Fibroblast of pulmonary artery (primary cell): ENCODE data around the gene TIMM17A.

Source experiments
- DNase-seq: peaks from one replicate; pipeline ENCODE4 v3.0.0-alpha.2; 2010; ENCODE audit warnings: low read depth
- H3K4me3 ChIP-seq: replicated peaks from 2 replicates; pipeline ENCODE4 v1.5.1; 2011; ENCODE audit warnings: low read depth, mild to moderate bottlenecking, control low read depth, low read length, moderate library complexity
- TF ChIP-seq, protein P1 (sequence below): IDR thresholded peaks from 2 replicates; pipeline ENCODE4 v1.5.1; 2011; ENCODE audit warnings: mild to moderate bottlenecking, control low read depth, low read length, inconsistent platforms; ENCODE audit errors: missing control alignments

TIMM17A gene

DNA sequence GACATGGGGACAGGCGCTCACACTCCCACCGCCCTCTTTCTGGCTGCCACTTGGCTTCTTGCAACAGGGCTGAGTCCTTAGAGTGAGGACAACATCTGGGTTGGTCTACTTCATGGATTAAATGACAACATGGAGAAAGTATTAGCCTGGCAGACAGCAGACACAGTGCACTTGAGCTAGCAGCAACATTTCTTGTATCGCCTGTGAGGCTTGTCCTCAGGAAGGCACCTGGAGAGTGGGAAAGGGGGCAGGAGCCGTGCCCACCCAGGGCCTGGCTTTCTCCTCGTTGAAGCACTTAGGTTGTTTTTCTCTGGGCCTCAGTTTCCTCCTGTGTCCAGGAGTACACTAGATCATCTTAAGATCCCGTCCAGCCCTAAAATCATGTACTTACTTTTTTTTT is 58.8 kb downstream of the TIMM17A start:
- no peak overlapping the region for H3K4me3 ChIP-seq
- DNase-seq = no peak
- TF ChIP-seq, protein P1, sequence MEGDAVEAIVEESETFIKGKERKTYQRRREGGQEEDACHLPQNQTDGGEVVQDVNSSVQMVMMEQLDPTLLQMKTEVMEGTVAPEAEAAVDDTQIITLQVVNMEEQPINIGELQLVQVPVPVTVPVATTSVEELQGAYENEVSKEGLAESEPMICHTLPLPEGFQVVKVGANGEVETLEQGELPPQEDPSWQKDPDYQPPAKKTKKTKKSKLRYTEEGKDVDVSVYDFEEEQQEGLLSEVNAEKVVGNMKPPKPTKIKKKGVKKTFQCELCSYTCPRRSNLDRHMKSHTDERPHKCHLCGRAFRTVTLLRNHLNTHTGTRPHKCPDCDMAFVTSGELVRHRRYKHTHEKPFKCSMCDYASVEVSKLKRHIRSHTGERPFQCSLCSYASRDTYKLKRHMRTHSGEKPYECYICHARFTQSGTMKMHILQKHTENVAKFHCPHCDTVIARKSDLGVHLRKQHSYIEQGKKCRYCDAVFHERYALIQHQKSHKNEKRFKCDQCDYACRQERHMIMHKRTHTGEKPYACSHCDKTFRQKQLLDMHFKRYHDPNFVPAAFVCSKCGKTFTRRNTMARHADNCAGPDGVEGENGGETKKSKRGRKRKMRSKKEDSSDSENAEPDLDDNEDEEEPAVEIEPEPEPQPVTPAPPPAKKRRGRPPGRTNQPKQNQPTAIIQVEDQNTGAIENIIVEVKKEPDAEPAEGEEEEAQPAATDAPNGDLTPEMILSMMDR = no peak

DNA sequence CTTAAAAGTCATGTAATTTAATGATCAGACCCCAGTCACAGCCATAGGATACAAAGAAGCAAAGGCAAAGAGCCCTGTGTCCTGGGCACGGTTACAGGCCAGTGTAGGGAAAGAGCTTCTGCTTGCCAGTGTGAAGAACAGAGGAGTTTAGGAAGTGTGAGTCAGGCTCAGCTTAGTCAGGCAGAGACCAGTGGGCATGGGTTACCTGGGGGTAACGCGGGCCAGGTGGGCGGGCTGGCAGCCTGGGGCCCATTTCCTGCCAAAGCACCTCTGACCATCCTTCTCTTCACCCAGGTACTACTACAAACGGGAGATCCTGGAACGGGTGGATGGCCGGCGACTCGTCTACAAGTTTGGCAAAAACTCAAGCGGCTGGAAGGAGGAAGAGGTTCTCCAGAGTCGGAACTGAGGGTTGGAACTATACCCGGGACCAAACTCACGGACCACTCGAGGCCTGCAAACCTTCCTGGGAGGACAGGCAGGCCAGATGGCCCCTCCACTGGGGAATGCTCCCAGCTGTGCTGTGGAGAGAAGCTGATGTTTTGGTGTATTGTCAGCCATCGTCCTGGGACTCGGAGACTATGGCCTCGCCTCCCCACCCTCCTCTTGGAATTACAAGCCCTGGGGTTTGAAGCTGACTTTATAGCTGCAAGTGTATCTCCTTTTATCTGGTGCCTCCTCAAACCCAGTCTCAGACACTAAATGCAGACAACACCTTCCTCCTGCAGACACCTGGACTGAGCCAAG is 59.8 kb downstream of the TIMM17A start:
- H3K4me3 ChIP-seq = no peak overlapping the region
- DNase-seq = no peak
- TF ChIP-seq, protein P1 = no peak

DNA sequence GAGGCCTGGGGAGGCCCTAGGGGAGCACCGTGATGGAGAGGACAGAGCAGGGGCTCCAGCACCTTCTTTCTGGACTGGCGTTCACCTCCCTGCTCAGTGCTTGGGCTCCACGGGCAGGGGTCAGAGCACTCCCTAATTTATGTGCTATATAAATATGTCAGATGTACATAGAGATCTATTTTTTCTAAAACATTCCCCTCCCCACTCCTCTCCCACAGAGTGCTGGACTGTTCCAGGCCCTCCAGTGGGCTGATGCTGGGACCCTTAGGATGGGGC is 60.3 kb downstream of the TIMM17A start:
- TF ChIP-seq, protein P1 = no peak
- DNase-seq = no peak
- H3K4me3 ChIP-seq = no peak overlapping the region

DNA sequence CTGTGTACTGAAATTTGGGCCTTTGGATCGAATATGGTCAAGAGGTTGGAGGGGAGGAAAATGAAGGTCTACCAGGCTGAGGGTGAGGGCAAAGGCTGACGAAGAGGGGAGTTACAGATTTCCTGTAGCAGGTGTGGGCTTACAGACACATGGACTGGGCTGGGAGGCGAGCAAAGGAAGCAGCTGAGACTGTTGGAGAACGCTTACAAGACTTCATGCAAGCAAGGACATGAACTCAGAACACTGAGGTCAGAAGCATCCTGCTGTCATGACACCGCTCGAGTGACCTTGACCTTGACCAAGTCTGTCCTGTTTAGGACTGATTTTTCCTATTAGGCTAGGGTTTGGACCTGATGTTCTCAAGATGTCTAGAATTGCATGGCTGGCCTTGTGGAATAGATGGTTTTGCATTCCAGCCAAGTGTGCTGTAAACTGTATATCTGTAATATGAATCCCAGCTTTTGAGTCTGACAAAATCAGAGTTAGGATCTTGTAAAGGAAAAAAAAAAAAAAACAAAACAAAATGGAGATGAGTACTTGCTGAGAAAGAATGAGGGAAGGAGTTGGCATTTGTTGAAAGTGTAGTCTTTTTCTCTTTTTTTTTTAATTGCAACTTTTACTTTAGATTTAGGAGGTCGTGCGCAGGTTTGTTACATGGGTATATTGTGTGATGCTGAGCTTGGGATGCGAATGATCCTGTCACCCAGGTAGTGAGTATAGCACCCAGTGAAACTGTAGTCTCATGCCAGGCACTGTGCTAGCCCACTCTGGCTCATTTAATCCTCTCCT is 60.9 kb downstream of the TIMM17A start:
- TF ChIP-seq, protein P1 = no peak
- DNase-seq = no peak
- no peak overlapping the region for H3K4me3 ChIP-seq

DNA sequence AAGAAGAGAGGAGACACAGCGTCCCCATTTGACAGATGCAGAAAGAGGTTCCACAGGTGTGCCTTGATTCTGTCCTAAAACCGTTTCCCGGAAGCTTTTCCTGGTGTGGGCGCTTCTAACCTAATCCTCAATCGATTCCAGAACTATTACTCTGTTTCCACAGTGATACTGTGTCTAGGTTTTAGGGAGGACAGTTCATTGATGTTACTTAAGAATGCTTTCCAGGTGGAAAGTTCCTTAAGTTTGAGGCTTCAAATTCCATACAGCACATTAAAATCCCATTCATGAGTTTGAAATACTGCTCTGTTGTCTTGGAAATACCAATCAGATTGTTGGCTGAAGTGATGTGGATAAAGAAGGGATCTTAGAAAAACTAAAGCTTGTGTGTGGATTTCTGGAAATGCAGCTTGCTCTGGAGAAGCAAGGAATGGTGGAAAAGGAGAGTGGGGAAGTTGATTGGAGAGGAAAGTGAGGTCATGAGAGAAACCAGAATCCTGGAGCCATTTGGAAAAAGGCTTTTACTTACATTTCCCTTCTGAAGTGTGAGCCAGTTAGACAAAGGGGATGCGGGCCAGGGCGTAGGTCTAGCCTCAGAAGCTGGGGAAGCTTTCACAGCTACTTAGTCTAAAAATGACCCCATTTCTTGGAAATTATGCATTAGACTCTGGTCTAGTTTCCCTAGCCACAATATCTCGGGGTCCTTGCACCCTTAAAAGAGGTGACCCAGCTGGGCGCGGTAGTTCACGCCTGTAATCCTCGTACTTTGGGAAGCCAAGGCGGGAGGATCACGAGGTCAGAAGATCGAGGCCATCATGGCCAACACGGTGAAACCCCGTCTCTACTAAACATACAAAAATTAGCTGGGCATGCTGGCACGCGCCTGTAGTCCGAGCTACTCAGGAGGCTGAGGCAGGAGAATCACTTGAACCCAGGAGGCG is 61.8 kb downstream of the TIMM17A start:
- TF ChIP-seq, protein P1 = no peak
- H3K4me3 ChIP-seq = no peak overlapping the region
- DNase-seq = no peak

DNA sequence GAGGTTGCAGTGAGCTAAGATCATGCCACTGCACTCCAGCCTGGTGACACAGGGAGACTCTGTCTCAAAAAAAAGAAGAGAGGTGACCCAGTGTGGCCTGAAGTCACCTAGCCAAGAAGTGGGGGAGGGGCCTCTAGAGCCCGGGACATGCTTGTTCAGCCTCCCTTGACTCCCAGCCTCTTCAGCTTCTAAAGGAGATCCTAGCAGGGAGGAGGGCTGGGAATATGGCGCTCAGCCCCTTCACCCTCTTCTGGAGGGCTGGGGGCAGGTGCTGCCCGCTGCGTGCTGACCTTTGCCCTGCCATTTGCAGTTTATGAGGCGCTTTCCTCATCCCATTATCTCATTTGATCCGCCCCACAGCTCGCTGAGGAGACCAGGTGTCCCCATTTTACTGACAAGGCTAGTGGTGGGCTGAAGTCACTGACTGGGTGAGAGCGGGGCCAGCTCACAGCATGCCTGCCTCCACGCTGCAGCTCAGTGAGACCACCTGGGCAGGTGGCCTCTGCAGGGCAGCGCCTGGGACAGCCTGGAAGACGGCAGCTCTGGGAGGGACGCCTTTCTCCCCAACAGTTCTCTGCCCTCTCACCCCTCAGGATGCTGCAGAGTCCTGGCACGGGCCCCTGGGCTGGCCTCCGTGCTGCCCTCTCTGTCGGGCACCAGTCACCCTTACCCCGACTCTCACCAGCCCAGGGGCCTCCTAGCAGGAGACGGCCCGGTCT is 62.6 kb downstream of the TIMM17A start:
- TF ChIP-seq, protein P1 = no peak
- no peak for DNase-seq
- H3K4me3 ChIP-seq = no peak overlapping the region
